Activated T-cell treated with anti-CD3 and anti-CD28 coated beads for 48 hours (primary cell): ENCODE results near the gene DCST2.
A peak's percentile ranks its signal among the peaks of the same experiment; 100 is the strongest.

Experiments used
- DNase-seq: peaks from one replicate; pipeline ENCODE4 v3.0.0-alpha.2; 2020; ENCODE audit warnings: low read depth

Gene DCST2

GRCh38 chr1:155010211-155010918 lies 23.2 kb downstream of the DCST2 start:
- no peak for DNase-seq

- no peak for DNase-seq
Observed at GRCh38 chr1:155009742-155010141, 23.8 kb downstream of the DCST2 start.

- DNase-seq = no peak
Observed at GRCh38 chr1:155009221-155009711, 24.3 kb downstream of the DCST2 start.

GRCh38 chr1:155008015-155008941 lies 25.3 kb downstream of the DCST2 start:
- peak; percentile 65 for DNase-seq

- no peak for DNase-seq
Observed at GRCh38 chr1:155007251-155007828, 26.2 kb downstream of the DCST2 start.

- DNase-seq = no peak
Observed at GRCh38 chr1:155006601-155007101, 26.9 kb downstream of the DCST2 start.

- DNase-seq = no peak
Observed at GRCh38 chr1:155005076-155006011, 28.2 kb downstream of the DCST2 start.

GRCh38 chr1:155004352-155005075 lies 29.1 kb downstream of the DCST2 start:
- DNase-seq = no peak

GRCh38 chr1:155003766-155004351 lies 29.7 kb downstream of the DCST2 start:
- DNase-seq = no peak

- no peak for DNase-seq
Observed at GRCh38 chr1:155003227-155003765, 30.3 kb downstream of the DCST2 start.

- no peak for DNase-seq
Observed at GRCh38 chr1:155002464-155003226, 30.9 kb downstream of the DCST2 start, which contains the start of gene ZBTB7B. Gene ZBTB7B (plus strand): TSS chr1:155002802. CDS start chr1:155014661, 11,859 bp downstream.

GRCh38 chr1:155001675-155002463 lies 31.7 kb downstream of the DCST2 start:
- DNase-seq = peak; percentile 98

GRCh38 chr1:155001425-155001674 lies 32.2 kb downstream of the DCST2 start:
- no peak for DNase-seq

- peak; percentile 85 for DNase-seq
Observed at GRCh38 chr1:155000726-155001424, 32.7 kb downstream of the DCST2 start.

GRCh38 chr1:155000411-155000725 lies 33.2 kb downstream of the DCST2 start:
- DNase-seq = no peak

- peak; percentile 72 for DNase-seq
Observed at GRCh38 chr1:154999571-155000410, 33.8 kb downstream of the DCST2 start.
